AG04449 (cell line): ENCODE results near the gene AP1G1.

ENCODE experiments used
- CTCF ChIA-PET: fragments of 350-600 bp; formaldehyde crosslinking; extraction: SDS; loops from one replicate; lab custom pipeline; 2021; ENCODE audit warnings: antibody characterized with exemption; lab: Yijun Ruan, JAX
- POLR2A ChIA-PET: fragments of 400-600, 350-600 bp; formaldehyde crosslinking; extraction: SDS; loops from one replicate; lab custom pipeline; 2020; ENCODE audit warnings: antibody characterized with exemption, inconsistent platforms; lab: Yijun Ruan, JAX
- DNase-seq: peaks from one replicate; pipeline ENCODE4 v3.0.0-alpha.2; 2010; ENCODE audit warnings: low read depth, low spot score
- H3K4me3 ChIP-seq: 2 replicates; pipeline ENCODE4 v1.5.1; 2011; ENCODE audit warnings: low read depth, mild to moderate bottlenecking, control low read depth, low read length
- CTCF ChIP-seq: IDR thresholded peaks from one replicate; pipeline ENCODE4 v1.5.1; 2011; ENCODE audit warnings: mild to moderate bottlenecking, moderate library complexity, low read length, control low read depth, inconsistent platforms; ENCODE audit not compliant: insufficient read depth; ENCODE audit errors: missing control alignments

The AP1G1 gene

GRCh38 chr16:71734511-71734910 is 74.1 kb downstream of the AP1G1 start:
- ChIA-PET CTCF (interaction anchor here (0.9 to 1.8 kb wide), 3 partner anchors 24 to 227 kb away, joined by 4 to 5 read pairs (median 4); no protein-coding TSS in a partner anchor), POLR2A (no interaction called here)

GRCh38 chr16:71732587-71732986 is 76.0 kb downstream of the AP1G1 start:
- no peak for TF ChIP-seq CTCF
- ChIA-PET CTCF (interaction anchor here (0.7 to 2.2 kb wide), 3 partner anchors 150 to 229 kb away, joined by 4 to 5 read pairs (median 4); no protein-coding TSS in a partner anchor), POLR2A (no interaction called here)
- H3K4me3 ChIP-seq: no peak overlapping the region
- DNase-seq: no peak

More at GRCh38 chr16:71734511-71734910, 74.1 kb downstream of the AP1G1 start:
- no peak overlapping the region for H3K4me3 ChIP-seq
- TF ChIP-seq CTCF: no peak
- DNase-seq: no peak

GRCh38 chr16:71727551-71728324 is 80.9 kb downstream of the AP1G1 start:
- POLR2A ChIA-PET: no interaction called here
- CTCF ChIA-PET: interaction anchor here (1.7 kb wide), 1 partner anchor 117 kb away, joined by 3 read pairs; no protein-coding TSS in a partner anchor
- no peak for TF ChIP-seq CTCF
- H3K4me3 ChIP-seq: no peak overlapping the region
- DNase-seq: no peak

- ChIA-PET POLR2A (no interaction called here), CTCF (interaction anchor here (0.7 to 1.7 kb wide), 2 partner anchors 116 to 156 kb away, joined by 3 read pairs; no protein-coding TSS in a partner anchor)
- no peak overlapping the region for H3K4me3 ChIP-seq
- DNase-seq: no peak
- no peak for TF ChIP-seq CTCF
Measured at GRCh38 chr16:71726476-71727315, 81.9 kb downstream of the AP1G1 start.

- POLR2A ChIA-PET: interaction anchor here (0.6 to 0.9 kb wide), 2 partner anchors 16 to 185 kb away, joined by 3 read pairs; no protein-coding TSS in a partner anchor
- DNase-seq: no peak
- CTCF ChIA-PET: interaction anchor here (0.9 kb wide), 1 partner anchor 21 kb away, joined by 3 read pairs; no protein-coding TSS in a partner anchor
- no peak for TF ChIP-seq CTCF
- H3K4me3 ChIP-seq: peak within 1 kb of the TSS; percentile 81
Measured at GRCh38 chr16:71724320-71724751, 84.3 kb downstream of the AP1G1 start, which contains the start of gene PHLPP2. PHLPP2 (minus strand) TSS chr16:71724701; CDS start chr16:71714795, 9,906 bp downstream.
